Duodenal mucosa (tissue), 2 donors: ENCODE results near the gene GKN1.

Experiments
- H3K27ac ChIP-seq: one replicate; pipeline ENCODE4 v1.7.0; 2013; ENCODE audit warnings: low read depth, low read length
- H3K27me3 ChIP-seq, 2 donors: one replicate each; pipeline ENCODE4 v1.7.0; 2013; ENCODE audit warnings: low read length in 2 of 2, control low read depth in 1 of 2; ENCODE audit not compliant: insufficient read depth in 2 of 2, control insufficient read depth in 1 of 2
- H3K36me3 ChIP-seq, 2 donors: one replicate each; pipeline ENCODE4 v1.7.0; 2013; ENCODE audit warnings: low read length in 2 of 2, control low read depth in 1 of 2; ENCODE audit not compliant: insufficient read depth in 2 of 2, control insufficient read depth in 1 of 2
- H3K4me1 ChIP-seq, 2 donors: one replicate each; pipeline ENCODE4 v1.7.0; 2013; ENCODE audit warnings: low read length in 2 of 2, control low read depth in 1 of 2; ENCODE audit not compliant: insufficient read depth in 2 of 2, control insufficient read depth in 1 of 2
- H3K4me3 ChIP-seq, 2 donors: one replicate each; pipeline ENCODE4 v1.7.0; 2013; ENCODE audit warnings: low read length in 2 of 2, low read depth in 1 of 2
- H3K9ac ChIP-seq, 2 donors: one replicate each; pipeline ENCODE4 v1.7.0; 2013; ENCODE audit warnings: low read length in 2 of 2, low read depth in 1 of 2
- H3K9me3 ChIP-seq, 2 donors: one replicate each; pipeline ENCODE4 v1.7.0; 2013; ENCODE audit warnings: low read length in 2 of 2, control low read depth in 1 of 2; ENCODE audit not compliant: control insufficient read depth in 1 of 2

The GKN1 gene

GRCh38 chr2:69001879-69002278 is 27.4 kb downstream of the GKN1 start:
- no peak overlapping the region for H3K4me3 ChIP-seq
- H3K36me3 ChIP-seq, result no peaks in the 10 kb centered on the region
- no peak overlapping the region for H3K9ac ChIP-seq
- no peak overlapping the region for H3K27ac ChIP-seq
- H3K9me3 ChIP-seq, result peaks cover 0 to 5% of the 10 kb centered on the region in 2 donors
- no peaks in the 10 kb centered on the region for H3K27me3 ChIP-seq
- no peaks in the 10 kb centered on the region for H3K4me1 ChIP-seq

DNA sequence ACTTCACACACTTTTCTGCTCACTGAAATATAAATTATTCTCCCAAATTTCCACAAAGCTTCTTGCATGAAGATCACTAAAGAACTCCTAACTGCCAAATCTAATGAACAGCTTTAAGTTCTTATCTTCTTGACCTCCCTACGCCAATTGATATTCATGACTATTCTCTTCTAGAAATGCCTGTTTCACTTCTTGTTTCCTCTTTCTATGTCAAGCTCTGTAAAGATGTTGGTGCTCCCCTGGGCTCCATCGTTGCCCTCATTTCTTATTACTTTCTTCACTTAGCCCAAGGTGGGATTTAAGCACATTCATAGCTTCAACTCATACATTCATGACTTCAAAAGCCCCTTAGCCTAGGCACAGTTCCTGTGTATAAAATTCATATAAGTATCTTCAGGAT is 29.3 kb downstream of the GKN1 start:
- H3K27ac ChIP-seq, result no peak overlapping the region
- H3K36me3 ChIP-seq, result no peaks in the 10 kb centered on the region
- no peaks in the 10 kb centered on the region for H3K4me1 ChIP-seq
- H3K27me3 ChIP-seq, result no peaks in the 10 kb centered on the region
- no peak overlapping the region for H3K4me3 ChIP-seq
- no peak overlapping the region for H3K9ac ChIP-seq
- H3K9me3 ChIP-seq, result peaks cover 0 to 5% of the 10 kb centered on the region in 2 donors

GRCh38 chr2:69007169-69007568 is 32.7 kb downstream of the GKN1 start:
- Histone ChIP-seq H3K27me3 (peaks cover under 1 to 4% of the 10 kb centered on the region in 2 donors), H3K36me3 (no peaks in the 10 kb centered on the region), H3K4me1 (no peaks in the 10 kb centered on the region), H3K4me3 (no peak overlapping the region), H3K9ac (no peak overlapping the region), H3K27ac (no peak overlapping the region), H3K9me3 (no peaks in the 10 kb centered on the region)

- no peak overlapping the region for H3K9ac ChIP-seq
- no peaks in the 10 kb centered on the region for H3K4me1 ChIP-seq
- H3K9me3 ChIP-seq, result no peaks in the 10 kb centered on the region
- H3K27ac ChIP-seq, result no peak overlapping the region
- H3K36me3 ChIP-seq, result no peaks in the 10 kb centered on the region
- H3K4me3 ChIP-seq, result no peak overlapping the region
- H3K27me3 ChIP-seq, result peaks cover 4 to 5% of the 10 kb centered on the region in 2 donors
Measured at GRCh38 chr2:69007603-69008002, 33.2 kb downstream of the GKN1 start.

DNA sequence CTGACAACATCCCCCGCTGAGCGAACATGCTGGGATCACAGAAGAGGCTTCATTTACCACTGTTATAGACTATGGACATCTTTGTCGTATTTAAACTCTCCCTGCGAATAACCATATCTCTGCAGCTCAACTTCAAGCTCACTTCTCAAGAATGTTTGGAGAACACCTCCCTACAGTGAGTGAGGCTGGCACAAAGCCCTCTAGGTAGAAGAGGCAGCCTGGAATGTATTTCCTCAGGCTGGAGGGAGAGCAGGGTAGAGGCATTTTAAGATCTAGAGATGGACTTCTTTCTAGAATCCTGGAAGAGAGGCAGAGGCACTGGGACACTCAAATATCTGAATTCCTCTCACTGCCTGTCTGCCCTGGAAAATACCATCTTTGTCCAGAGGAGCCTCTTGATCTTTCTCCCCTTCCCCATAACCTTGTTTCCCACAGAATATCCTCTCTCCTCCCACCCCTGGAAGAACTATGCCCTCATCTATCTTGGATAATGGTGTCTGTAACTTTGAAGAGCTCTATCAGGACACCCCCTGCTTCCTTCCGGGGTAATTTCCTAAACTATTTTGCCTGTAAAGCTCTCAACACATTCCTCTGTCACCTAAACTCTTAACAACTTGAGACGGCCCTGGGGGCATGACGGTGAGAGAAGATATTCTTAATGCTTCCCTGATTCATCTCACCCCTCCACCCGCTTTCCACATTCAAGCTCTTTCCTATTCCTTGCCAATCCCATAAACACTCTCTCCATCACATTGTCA is 36.2 kb downstream of the GKN1 start:
- H3K27me3 ChIP-seq, result peaks cover 19 to 30% of the 10 kb centered on the region in 2 donors
- H3K4me3 ChIP-seq, result no peak overlapping the region
- H3K36me3 ChIP-seq, result no peaks in the 10 kb centered on the region

GRCh38 chr2:69011611-69012157 is 37.2 kb downstream of the GKN1 start:
- H3K27me3 ChIP-seq, result peaks cover 19 to 30% of the 10 kb centered on the region in 2 donors
- peaks cover 7 to 10% of the 10 kb centered on the region in 2 donors for H3K4me1 ChIP-seq
- no peaks in the 10 kb centered on the region for H3K36me3 ChIP-seq
- no peaks in the 10 kb centered on the region for H3K9me3 ChIP-seq
- H3K4me3 ChIP-seq, result no peak overlapping the region
- no peak overlapping the region for H3K27ac ChIP-seq
- H3K9ac ChIP-seq, result no peak overlapping the region

More for the DNA sequence above, 36.2 kb downstream of the GKN1 start:
- Histone ChIP-seq H3K4me1 (peaks cover 7 to 10% of the 10 kb centered on the region in 2 donors), H3K9ac (no peak overlapping the region), H3K9me3 (no peaks in the 10 kb centered on the region), H3K27ac (no peak overlapping the region)

DNA sequence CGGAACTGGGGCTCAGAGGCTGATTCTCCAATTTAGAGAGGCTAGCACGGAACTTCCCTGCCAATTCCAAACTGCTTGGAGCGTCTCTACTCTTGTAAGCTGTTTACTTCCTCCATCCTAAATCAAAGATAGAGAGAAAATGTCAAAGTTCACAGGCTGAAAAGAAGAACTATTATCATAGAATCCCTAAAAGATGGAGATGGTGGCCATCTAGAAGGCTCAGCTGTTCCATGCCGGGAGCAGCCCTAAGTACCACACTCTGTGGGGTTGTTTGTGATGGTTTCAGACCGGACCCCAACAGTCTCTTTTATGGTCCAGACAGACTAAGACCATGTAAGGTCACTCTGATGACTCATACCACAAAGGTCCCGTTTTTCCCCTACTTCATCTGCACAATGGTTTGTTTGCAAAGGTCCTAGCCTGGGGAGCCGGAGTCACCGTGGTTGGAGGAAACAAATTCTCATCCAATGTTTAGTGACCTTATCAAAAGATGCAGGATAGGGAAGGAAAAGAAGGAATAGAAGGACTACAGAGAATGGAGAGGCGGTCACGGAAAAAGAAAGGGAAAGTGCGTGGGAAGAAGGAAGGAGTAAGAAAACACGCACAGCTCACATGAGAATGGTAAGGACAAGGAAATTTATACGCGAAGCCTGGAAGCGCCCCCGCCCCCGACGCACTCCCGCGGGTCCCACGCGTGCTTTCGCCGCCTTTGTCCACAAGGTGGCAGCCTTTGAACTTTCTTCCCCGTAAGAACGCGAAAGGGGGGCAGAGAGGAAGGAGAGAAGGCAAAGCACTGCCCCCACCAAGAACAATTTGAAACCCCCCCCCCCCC is 38.1 kb downstream of the GKN1 start:
- peaks cover 7 to 10% of the 10 kb centered on the region in 2 donors for H3K4me1 ChIP-seq
- H3K4me3 ChIP-seq, result peak overlapping the region; percentile 62 to 69
- H3K9me3 ChIP-seq, result no peaks in the 10 kb centered on the region
- no peak overlapping the region for H3K27ac ChIP-seq
- H3K27me3 ChIP-seq, result peaks cover 19 to 33% of the 10 kb centered on the region in 2 donors
- H3K36me3 ChIP-seq, result no peaks in the 10 kb centered on the region
- peak overlapping the region in 1 of 2 donors; percentile 42 for H3K9ac ChIP-seq

- H3K9ac ChIP-seq, result peak within 1 kb of the TSS; percentile 42 to 53
- H3K9me3 ChIP-seq, result no peaks in the 10 kb centered on the region
- peaks cover 7 to 10% of the 10 kb centered on the region in 2 donors for H3K4me1 ChIP-seq
- no peak within 1 kb of the TSS for H3K27ac ChIP-seq
- H3K27me3 ChIP-seq, result peaks cover 19 to 38% of the 10 kb centered on the region in 2 donors
- H3K4me3 ChIP-seq, result peak within 1 kb of the TSS; percentile 62 to 69
- H3K36me3 ChIP-seq, result no peaks in the 10 kb centered on the region
Measured at GRCh38 chr2:69013142-69013839, 38.9 kb downstream of the GKN1 start, which contains the start of gene ANTXR1. Gene ANTXR1, plus strand, starts transcription at chr2:69013179. Its CDS starts 321 bp downstream, at chr2:69013500.

GRCh38 chr2:69013840-69014821 is 39.7 kb downstream of the GKN1 start:
- peaks cover 19 to 39% of the 10 kb centered on the region in 2 donors for H3K27me3 ChIP-seq
- no peak overlapping the region for H3K27ac ChIP-seq
- peak overlapping the region in 1 of 2 donors; percentile 42 for H3K9ac ChIP-seq
- H3K36me3 ChIP-seq, result no peaks in the 10 kb centered on the region
- no peaks in the 10 kb centered on the region for H3K9me3 ChIP-seq
- H3K4me1 ChIP-seq, result peaks cover 7 to 10% of the 10 kb centered on the region in 2 donors
- H3K4me3 ChIP-seq, result peak overlapping the region; percentile 62 to 69
